IPS DF 19.7 (cell line): ENCODE data around the gene RNF181.
A peak's percentile ranks its signal among the peaks of the same experiment; 100 is the strongest.
"Not testable (repeated sequence)": the region's sequence is repeated elsewhere in the genome, so short reads cannot be mapped to it uniquely, and the experiment has no call there.

Experiments used
- DNase-seq: peaks from one replicate; pipeline ENCODE4 v3.0.0-alpha.2; 2013; ENCODE audit warnings: low read depth, low spot score

The RNF181 gene

DNA sequence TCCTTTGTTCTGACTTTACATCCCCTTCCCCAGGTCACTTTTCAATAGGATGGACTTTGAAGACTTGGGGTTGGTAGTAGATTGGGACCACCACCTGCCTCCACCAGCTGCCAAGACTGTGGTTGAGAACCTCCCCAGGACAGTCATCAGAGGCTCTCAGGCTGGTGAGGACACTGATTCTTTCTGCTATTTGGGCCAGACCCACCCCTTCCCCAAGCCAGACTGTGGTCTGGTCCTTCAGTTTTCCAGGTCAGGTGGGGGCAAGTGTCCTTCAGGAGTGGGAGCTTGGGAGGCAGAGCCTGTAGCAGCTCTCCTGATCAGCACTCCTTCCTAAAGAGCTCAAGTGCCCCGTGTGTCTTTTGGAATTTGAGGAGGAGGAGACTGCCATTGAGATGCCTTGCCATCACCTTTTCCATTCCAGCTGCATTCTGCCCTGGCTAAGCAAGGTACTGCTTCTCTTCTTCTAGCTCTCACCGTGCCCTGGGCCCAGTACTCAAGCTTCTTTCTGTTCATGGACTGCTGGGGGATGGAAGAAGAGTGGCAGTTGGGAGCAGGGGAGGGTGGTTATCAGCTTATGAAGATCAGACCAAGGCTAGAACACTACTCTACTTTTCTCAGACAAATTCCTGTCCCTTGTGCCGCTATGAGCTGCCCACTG is 1.1 kb downstream of the RNF181 start:
- DNase-seq, result no peak

DNA sequence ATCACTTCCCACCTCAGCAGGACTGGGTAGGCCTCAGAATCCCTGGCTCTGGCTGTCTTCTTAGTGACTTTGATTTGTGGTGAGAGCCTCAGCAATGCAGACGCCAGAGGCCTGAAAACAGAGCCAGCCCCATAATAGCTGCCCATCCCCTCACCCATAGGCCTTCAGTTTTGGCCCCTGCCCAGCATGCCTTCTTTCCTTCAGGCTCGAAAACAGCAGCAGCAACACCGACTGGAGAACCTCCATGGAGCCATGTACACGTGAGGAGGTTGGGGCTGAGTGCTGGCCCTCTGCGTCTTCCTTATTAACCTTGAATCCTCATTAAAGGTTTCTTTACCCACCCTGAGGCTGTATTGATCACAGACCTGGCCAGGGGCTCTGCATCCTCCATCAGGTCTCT is 1.7 kb downstream of the RNF181 start:
- no peak for DNase-seq

- no peak for DNase-seq
These were observed 3.2 kb downstream of the RNF181 start for GRCh38 chr2:85598594-85599340.

DNA sequence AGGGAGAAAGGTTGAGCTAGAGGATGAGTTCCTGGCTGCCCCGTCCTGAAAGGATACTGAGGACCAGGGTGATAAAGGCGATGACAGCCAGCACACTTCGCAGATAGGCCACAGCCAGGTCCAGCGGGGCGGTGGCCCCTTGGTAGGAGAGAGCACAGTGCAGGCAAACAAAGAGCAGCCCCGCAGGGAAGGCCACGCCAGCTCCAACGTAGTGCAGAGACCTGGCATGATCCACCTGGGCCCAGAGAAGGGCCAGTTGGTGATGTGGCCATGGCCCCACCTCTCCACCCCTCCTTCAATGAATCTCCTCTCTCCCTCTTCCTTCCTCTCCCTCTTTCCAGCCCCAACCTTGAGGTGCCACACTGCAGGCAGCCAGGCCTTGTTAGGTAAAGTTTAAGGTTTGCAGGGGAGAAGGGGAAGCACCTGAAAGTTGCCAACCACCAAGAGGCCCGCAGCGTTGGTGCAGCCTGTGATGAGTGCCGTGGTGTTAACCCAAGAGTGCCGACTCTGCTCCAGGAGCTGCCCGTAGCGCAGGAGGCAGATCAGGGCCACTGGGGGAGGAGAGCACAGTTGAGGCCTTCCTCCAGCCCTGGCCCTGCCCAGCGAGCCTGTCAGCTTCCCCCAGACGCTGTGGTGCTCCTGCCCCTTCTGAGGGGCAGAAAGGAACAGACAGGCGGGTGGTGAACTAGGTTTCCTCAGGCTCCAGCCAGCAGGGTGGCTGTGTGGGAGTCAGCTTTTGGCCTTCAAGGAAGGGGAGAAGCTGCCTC is 4.1 kb downstream of the RNF181 start:
- no peak for DNase-seq

GRCh38 chr2:85600235-85600575 is 4.7 kb downstream of the RNF181 start:
- DNase-seq, result no peak

GRCh38 chr2:85600951-85601770 is 5.6 kb downstream of the RNF181 start:
- DNase-seq, result no peak

DNA sequence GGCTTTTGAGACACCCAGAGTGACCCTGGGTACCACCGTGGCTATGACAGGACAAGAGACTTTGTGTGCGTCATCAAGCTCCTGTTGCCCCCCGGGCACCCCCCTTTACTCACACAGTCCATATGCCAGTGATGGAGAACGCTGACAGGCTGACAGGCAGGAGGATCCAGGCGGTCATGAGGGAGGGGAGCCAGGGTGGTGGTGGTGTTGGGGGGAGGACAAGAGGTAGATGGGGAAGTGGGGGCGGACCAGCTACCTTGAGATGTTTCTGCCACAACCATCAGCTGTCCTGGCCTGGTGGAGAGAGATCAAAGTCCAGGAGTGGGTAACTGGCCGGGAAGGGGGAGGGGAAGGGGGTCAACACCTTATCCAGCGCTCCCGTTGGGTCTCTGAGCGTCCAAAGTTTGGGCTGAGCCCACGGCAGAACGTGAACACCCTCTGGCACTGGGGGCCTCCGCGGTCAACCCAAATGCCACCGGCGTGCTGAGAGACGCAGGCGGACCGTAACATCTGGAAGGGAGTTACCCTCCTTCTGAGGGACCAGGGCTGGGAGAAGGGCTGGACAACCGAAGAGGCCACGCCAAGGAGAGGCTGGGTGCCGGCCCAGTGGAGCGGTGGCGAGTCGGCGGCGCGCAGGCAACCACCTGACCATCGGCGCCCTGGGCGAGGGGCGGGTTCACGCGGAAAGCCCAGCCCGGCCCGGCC is 6.4 kb downstream of the RNF181 start:
- no peak for DNase-seq

DNA sequence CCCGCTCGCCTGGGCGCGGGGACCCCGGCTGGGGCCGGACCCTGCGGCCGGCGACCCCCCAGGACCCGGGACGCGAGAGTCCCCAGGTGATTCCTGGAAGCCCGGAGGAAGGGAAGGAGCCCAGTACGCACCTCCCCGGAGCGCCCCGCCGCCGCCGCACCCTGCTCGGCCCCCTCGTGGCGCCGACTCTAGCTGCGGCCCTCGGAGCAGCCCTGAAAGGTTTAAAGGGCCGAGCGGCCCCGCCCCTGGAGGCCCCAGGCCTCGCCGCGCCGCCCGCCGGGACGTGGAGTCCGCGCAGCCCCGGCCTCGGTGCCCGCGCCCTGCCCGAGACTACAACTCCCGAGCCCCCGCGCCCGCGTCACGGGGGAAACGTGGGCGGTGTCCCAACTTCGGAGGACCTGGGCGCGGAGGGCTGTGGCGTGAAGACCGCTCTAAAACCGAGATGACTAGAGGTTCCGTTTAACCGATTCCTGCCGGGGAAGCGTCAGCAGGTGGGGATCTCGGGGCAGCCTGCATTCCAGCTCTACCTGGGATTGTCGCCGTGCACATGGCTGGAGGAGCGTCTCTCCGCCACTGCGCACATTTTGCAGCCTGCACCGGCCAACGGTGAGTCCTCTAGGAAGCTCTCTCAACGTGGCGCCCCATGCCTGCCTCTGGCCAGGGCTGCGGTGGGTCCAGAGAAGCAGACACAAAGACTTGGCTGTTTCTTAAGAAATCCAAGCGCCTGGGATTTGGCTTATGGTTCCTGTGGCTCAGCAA is 7.1 kb downstream of the RNF181 start, which contains the start of gene TMEM150A:
Gene TMEM150A (minus strand): TSS at position 223 of the 759 bp plus-strand sequence. CDS start 750 bp downstream, outside the sequence.
- DNase-seq, result peak; percentile 61

DNA sequence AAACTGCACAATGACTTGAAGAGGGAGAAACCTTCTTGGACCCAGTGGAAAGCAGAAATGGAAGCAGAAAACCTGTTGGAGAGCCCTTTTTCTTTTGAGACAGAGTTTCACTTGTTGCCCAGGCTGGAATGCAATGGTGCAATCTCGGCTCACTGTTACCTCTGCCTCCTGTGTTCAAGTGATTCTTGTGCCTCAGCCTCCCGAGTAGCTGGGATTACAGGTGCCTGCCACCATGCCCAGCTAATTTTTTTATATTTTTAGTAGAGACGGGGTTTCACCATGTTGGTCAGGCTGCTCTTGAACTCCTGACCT is 8.5 kb downstream of the RNF181 start:
- DNase-seq, result not testable (repeated sequence)

DNA sequence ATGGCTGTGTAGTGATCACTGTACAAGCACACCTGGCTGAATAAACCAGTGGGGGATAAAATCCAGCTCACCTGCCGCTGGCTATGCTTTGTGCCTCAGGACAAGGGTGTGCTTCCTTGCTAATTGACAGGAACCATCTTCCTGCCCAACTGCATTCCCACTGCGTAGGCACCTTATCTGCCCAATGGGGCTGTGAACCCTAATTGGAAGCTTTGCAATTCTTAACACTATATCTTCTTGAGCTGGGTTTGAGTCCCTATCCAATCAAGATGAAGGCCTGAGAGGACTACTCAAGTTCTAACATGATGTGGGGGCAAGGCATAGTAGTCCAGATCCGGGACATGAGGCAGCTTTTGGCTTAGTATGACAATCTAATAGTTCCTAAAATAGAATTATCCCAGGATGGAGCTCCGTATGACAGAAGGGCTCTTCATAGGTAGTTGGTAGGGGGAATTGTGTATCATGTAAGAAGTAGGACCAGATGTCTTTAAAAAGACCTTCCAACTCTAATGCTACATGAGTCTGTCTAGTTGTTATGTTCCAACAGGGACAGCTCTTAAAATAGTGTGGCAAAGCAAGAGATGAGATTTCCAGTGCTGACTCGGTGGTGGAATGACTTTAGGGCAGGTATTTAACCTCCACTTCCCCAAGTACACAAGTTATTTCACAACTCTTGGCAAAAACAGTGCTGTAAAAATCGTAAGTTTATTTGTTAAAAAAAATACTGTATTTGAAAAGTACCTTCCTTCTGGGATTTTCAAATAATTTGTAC is 9.2 kb downstream of the RNF181 start:
- DNase-seq, result no peak

DNA sequence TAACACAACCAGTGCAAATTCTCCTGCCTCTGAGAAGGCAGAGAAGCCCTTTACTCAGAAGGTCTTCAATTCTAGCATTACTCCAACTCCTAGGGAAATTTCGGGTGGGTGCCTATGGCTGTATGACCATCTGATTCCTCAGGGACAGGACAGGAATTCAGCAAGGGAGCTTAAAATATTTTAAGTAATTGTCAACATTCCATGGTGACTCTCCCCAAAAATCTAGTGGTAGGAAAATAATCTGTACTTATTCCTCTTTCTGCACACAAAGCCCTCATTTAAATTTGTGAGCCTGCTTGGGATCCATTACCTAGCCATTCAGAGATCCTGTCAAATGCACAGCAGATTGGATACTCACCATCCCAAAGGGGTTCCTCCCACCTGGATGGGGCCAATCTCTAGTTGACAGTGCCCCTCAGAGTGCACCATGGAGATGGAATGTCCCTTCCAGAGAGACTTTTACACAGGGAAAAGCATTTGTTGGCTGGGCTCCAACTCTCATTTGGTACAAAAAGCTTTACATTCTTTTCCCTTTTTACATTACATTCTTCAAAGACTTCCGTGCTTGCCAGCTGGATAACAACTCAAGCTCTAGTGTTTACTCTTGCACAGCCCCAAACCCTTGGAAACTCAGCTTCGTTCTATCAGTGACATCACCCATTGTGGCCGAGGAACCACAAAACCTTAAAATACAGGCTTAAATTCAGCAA is 10.0 kb downstream of the RNF181 start:
- DNase-seq, result no peak

- DNase-seq, result no peak
These were observed 10.5 kb downstream of the RNF181 start for GRCh38 chr2:85606116-85606455.

- no peak for DNase-seq
These were observed 12.0 kb downstream of the RNF181 start for GRCh38 chr2:85607268-85608215.

DNA sequence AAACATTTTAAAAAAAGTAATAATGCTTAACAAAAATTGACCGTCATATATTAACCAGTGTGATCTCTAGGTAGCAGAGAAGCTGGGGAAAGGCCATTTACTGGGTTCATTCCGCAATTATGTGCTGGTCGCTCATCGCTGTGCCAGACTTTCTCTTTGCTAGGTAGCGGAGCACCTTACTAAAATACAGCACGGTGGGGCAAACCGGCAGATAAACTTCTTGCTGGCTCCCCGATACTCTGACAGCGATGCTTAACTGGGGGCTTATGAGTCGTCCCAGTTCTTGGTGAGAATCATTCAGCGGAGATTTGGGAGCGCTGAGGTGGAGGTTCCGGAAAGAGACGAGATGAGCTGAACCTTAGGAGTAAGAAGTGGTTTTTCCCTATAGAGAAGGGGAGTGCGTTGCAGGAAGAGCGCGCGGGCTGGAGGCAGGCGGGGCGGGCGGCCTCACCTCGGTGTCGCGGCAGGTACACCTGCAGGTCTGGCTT is 15.7 kb downstream of the RNF181 start:
- no peak for DNase-seq

DNA sequence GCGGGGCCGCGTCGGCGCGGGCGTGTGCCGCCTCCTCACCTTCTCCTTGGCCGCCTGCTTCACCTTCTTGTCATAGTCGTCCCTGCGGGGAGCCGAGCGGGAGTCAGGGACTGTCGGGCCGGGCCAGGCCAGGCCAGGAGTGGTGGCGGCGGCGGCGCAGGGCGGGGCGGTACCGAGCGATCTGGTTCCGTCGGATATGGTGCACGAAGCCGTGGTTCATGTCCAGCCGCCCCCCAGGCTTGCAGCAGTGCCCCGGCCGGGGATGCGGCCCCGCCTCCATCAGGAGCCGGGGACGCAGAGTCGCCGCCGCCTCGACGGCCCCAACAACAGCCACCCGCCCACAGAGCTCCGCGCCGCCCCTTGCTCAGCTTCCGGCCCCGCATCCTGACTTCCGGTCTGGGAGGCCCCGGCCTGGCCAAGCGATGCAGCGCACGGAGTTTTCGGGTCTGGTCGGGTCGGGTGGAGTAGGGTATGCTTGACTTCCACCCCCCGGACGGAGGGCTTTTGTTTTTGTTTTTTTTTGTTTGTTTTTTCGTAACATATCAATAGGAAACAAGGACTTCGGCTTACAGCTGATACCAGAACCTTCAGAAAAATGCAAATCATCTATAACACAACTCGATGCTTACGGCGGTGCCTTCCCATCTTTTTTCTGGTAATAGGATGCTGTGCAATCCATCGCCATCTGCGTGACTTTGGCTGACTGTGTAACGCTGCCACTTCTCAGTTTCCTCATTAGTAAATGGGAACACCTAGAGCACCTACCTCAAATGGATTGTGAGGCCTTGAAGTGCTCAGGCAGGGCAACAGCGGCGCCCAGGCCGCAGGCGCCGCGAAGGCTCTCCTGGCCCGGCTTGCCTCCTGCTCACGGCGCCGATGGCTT is 16.4 kb downstream of the RNF181 start, which contains the start of gene C2orf68:
Gene C2orf68 (minus strand): TSS at position 362 of the 883 bp plus-strand sequence. CDS start 82 bp downstream, at position 280.
- DNase-seq, result peak; percentile 71

DNA sequence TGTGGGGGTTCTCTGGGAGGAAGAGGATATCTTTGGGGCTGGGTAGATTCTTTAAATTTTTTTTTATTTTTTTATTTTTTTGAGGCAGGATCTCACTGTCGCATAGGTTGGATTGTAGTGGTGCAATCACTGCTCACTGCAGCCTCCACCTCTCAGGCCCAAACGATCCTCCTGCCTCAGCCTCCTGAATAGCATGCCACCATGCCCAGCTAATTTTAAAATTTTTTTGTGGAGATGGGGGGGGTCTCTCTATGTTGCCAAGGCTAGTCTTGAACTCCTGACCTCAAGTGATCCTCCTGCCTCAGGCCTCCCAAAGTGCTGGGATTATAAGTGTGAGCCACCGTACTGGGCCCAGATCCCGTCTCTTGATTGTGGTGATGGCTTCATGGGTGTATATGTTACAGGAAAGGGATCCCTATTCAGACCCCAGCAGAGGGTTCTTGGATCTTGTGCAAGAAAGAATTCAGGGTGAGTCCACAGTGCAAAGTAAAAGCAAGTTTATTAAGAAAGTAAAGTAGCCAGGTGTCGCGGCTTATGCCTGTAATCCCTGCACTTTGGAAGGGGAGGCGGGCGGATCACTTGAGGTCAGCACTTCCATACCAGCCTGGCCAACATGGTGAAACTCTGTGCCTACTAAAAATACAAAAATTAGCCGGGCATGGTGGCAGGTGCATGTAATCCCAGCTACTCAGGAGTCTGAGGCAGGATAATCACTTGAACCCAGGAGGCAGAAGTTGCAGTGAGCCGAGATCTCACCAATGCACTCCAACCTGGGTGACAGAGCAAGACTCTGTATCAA is 18.4 kb downstream of the RNF181 start:
- no peak for DNase-seq
